HL-60 (cell line): ENCODE results near the gene BAG5.

Experiments
- POLR2AphosphoS5 ChIP-seq: IDR thresholded peaks from 2 replicates; pipeline ENCODE4 v1.6.1; 2012; ENCODE audit warnings: low read depth
- REST ChIP-seq: IDR thresholded peaks from 2 replicates; pipeline ENCODE4 v1.6.1; 2012; ENCODE audit warnings: low read depth; ENCODE audit not compliant: insufficient replicate concordance
- TF ChIP-seq, protein P1 (sequence below): IDR thresholded peaks from one replicate; pipeline ENCODE4 v1.5.1; 2011; ENCODE audit warnings: low read length, control low read depth, inconsistent platforms; ENCODE audit not compliant: insufficient read depth

- TF ChIP-seq, protein P1, sequence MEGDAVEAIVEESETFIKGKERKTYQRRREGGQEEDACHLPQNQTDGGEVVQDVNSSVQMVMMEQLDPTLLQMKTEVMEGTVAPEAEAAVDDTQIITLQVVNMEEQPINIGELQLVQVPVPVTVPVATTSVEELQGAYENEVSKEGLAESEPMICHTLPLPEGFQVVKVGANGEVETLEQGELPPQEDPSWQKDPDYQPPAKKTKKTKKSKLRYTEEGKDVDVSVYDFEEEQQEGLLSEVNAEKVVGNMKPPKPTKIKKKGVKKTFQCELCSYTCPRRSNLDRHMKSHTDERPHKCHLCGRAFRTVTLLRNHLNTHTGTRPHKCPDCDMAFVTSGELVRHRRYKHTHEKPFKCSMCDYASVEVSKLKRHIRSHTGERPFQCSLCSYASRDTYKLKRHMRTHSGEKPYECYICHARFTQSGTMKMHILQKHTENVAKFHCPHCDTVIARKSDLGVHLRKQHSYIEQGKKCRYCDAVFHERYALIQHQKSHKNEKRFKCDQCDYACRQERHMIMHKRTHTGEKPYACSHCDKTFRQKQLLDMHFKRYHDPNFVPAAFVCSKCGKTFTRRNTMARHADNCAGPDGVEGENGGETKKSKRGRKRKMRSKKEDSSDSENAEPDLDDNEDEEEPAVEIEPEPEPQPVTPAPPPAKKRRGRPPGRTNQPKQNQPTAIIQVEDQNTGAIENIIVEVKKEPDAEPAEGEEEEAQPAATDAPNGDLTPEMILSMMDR: no peak
- no peak for TF ChIP-seq REST
- no peak for TF ChIP-seq POLR2AphosphoS5
Observed at GRCh38 chr14:103520269-103520656, 42.2 kb downstream of the BAG5 start.
